CD4-positive, alpha-beta T cell treated with Interleukin-21 for 1 hour (primary cell): ENCODE results near the gene SLC6A2.

Experiments
- DNase-seq: peaks from one replicate; pipeline ENCODE4 v3.0.0-alpha.2; 2020

SLC6A2 gene

GRCh38 chr16:55678161-55678821 is 22.5 kb downstream of the SLC6A2 start:
- no peak for DNase-seq

GRCh38 chr16:55682086-55682485 is 26.3 kb downstream of the SLC6A2 start:
- no peak for DNase-seq

DNA sequence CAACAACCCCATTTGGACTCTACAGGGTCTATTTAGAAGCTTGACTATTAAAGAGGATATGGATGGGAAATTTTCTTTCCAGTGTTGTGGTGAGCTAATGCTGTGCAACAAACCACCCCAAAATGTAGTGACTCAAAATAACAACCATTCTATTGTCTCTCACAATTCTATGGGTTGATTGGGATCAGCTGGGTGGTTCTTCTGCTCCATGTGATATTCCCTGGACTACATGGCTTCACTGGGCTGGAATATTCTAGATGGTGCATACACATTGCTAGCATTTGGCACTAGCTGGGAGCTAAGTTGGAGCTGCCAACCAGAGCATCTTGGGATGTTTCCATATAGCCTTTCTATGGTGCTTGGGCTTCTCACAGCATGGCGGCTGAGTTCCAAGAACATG is 30.2 kb downstream of the SLC6A2 start:
- DNase-seq: no peak

GRCh38 chr16:55686671-55687070 is 30.9 kb downstream of the SLC6A2 start:
- DNase-seq: no peak

DNA sequence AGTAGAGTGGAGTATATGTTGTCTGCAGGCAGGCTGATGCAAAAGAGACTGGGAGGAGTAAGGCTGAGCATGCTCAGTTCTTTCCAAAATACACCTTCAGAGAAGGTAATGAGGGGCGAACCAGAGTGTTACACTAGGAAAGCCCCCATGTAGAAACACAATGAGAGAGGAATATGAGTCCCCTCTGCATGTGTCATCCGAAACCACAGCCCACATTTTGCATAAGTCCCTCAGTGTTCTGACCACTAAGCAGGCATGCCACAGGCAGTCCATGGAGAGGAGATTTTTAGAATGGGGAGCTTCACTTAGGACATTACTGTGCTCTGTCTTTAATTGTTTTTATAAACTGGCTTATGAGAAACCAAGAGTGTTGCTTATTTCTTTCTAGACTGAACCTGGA is 32.0 kb downstream of the SLC6A2 start:
- DNase-seq: no peak

DNA sequence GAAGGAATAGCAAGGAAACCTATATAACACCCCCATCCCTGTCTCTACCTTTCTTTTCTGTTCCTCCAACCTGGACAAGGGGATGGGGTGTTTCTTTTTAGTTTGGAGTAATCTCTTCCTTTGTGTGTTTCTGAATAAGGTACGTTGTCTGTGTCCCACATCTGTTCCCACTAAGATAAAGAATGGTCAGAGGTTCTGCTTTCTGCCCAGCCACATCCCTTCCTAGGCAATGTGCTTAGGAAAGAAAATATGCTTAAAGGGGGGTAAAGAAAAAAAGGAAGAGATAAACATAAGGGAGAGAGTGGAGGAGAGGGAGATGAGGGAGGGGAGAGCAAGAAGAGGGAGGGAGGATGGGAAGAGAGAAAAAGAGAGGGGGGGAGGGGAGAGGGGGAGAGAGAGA is 35.1 kb downstream of the SLC6A2 start:
- no peak for DNase-seq

DNA sequence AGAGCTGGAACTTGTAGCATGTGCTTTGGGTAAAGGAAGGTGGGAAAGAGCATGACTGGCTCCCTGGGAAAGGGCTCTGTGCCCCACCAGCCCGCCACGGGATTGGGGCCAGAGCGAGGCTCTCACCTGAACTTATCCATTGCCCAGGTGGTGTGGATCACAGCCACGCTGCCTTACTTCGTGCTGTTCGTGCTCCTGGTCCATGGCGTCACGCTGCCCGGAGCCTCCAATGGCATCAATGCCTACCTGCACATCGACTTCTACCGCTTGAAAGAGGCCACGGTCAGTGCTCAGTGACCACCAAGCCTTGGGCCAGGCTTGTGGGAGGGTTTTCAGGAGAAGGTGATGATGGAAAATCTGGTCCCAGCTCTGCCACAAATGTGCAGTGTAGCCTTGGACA is 36.0 kb downstream of the SLC6A2 start:
- DNase-seq: no peak

GRCh38 chr16:55695595-55695994 is 39.8 kb downstream of the SLC6A2 start:
- DNase-seq: no peak

DNA sequence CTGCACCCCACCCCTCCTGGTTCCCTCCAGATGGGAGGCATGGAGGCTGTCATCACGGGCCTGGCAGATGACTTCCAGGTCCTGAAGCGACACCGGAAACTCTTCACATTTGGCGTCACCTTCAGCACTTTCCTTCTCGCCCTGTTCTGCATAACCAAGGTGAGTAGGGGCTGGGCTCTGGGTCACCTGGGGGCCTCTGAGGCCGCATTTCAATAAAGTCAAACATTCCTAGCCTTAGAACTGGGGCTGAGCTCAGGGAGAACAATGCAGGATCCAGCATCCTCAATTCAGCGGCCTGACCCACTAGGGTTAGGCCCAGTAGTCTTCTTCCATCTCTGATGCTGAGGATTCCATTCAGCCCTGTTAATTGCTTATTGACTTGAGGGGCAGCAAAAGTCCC is 42.1 kb downstream of the SLC6A2 start:
- DNase-seq: no peak

DNA sequence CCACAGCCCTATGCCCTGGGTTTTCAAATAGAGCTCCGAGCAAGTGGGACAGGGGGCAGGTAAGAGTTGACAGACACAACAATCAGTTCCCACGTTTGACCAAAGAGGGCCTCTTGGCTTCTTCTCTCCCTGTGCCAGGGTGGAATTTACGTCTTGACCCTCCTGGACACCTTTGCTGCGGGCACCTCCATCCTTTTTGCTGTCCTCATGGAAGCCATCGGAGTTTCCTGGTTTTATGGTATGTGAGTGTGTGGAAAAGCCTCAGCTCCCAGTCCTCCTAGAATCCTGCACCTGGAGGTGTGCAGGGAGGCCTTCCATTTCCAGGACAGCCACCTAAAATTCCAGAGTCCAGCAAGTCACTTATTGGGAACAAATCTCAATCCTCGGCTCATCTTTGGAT is 42.5 kb downstream of the SLC6A2 start:
- DNase-seq: no peak

GRCh38 chr16:55698946-55699345 is 43.2 kb downstream of the SLC6A2 start:
- DNase-seq: no peak

DNA sequence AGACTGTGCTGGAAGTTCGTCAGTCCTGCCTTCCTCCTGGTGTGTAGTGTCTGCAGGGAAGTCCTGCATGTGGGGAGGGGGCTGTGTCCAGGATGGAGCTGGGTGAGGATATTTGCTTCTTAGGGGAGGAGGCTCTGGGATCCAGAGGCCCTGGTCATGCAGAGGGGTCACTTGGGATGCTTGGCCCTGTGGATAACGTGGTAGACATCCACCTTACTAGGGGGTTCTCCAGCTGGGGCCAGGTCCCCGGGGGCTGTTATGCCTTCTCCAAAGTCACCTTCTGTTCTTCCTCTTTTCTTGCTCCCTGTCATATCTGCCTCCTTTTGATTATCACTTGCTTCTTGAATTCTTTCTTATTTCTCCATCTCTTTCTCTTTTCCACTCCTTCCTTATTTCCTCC is 43.8 kb downstream of the SLC6A2 start:
- no peak for DNase-seq

GRCh38 chr16:55700067-55700466 is 44.3 kb downstream of the SLC6A2 start:
- DNase-seq: no peak

DNA sequence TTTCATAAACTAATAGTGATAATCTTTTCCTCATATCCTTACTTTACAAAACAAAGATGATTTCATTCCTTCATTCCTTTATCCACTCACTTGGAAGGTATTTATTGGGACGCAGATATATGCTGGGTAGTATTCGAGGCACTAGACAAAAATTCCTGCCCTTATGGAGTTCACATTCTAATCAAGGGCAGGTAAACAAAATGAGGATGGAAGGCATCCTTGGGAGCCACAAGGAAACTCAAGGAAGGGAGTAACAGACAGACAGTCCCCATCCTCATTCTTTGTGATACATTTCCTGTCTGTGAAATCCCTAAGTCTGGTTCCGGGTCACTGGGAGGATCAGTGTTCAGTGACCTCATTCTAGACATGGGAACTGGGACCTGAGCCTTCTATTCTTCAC is 45.2 kb downstream of the SLC6A2 start:
- DNase-seq: no peak

DNA sequence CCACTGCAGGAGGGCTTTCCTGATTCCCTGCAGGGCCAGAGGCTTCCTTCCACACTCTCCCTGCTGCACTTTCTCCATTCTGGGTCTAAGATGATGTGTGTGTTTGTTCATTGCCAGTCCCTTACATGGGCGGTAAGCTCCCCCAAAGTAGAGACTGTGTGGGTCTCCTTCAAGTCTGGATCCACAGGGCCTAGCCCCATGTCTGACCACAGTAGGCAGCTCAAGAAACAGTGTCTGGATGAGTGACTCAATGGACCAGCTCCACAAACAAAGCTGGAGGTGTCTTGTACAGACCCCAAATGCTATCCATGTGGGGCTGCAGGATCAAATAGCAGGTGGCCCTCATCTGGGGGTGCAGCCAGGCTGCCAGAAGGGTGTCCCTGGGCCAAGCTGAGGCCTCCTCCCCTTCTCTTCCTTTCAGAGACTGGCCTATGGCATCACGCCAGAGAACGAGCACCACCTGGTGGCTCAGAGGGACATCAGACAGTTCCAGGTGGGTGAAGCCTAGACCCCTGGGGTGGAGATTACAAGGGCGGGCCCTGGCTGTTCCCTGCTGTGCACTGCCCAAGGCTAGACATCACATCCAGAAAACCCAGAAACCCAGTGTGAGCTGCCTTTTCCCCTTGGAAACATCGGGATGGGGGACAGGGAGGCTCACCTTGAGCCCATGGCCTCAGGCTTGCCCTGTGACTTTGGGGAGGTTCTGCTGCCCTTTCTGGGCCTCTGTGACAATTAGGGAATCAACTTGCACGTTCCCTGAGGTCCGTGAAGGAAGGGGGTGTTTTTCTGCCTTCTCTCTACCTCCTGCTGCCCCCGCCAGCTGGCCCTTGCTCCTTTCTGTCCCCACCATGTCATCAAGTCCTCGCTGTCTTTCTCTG is 45.9 kb downstream of the SLC6A2 start:
- DNase-seq: peak; percentile 15

- DNase-seq: peak; percentile 34
Measured at GRCh38 chr16:55703003-55704001, 47.5 kb downstream of the SLC6A2 start.

GRCh38 chr16:55706739-55707384 is 51.1 kb downstream of the SLC6A2 start:
- DNase-seq: no peak

DNA sequence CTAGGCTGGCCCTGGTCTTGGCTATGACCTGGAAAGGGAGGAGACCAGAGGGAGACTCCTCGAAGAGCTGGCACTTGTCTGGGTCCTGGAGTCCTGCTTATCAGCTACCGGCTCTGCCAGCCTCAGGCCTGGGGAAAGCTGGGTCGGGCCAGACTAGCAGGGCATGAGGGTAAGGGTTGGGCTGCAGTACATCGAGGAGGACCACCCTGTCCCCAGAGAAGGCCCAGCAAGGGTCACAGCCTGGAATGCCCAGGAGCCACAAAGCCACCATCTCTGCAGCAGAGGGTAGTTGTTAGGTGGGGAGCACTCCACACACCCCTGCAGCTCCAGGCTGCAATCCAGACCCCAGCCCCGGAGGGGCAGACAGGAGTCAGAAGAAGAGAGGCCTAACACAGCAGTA is 54.0 kb downstream of the SLC6A2 start:
- no peak for DNase-seq

- no peak for DNase-seq
Measured at GRCh38 chr16:55710466-55710865, 54.7 kb downstream of the SLC6A2 start.

- DNase-seq: peak; percentile 51
Measured at GRCh38 chr16:55711959-55712876, 56.4 kb downstream of the SLC6A2 start.

DNA sequence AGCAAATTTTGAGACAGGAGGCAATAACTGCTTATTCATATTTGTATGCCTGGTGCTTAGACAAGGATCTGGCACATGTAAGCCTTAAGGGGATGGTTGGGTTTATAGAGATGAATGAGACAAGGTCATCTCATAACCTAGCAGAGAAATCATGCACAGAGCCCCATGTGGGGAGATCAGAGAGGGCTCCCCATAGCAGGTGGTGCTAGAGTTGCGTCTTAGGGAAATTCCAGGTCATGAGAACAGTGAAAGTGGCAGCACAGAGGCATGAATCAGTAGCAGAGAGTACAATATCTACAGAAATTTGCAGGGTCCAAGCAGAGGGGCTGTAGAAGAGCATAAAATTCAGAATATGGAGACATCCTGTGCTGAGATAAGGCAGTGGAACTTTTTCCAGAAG is 57.3 kb downstream of the SLC6A2 start:
- no peak for DNase-seq

- no peak for DNase-seq
Measured at GRCh38 chr16:55717326-55717725, 61.5 kb downstream of the SLC6A2 start.
